H1 (cell line): ENCODE measurements around the gene UBE3B. TPM values are rescaled to one million over a fixed set of nuclear protein-coding genes. Genes with fewer than 3 reads are reported as not detected.

Source experiments
- CTCF ChIA-PET: fragments of 300-600 bp; sonication (Branson Sonifier 250); formaldehyde crosslinking; loops from one replicate; lab custom pipeline; 2021; ENCODE audit not compliant: partially characterized antibody; lab: Charles Lee
- POLR2A ChIA-PET: fragments of 300-600 bp; sonication (Branson Sonifier 250); formaldehyde crosslinking; loops from one replicate; lab custom pipeline; 2021; ENCODE audit warnings: inconsistent platforms; ENCODE audit not compliant: partially characterized antibody; lab: Charles Lee
- DNase-seq, 2 experiments: peaks; one replicate each; pipeline versions ENCODE4 v3.0.0 to v3.0.0-alpha.2; 2010 to 2022; ENCODE audit warnings: low spot score in 2 of 2, low read depth in 1 of 2, mixed read lengths in 1 of 2
- FAIRE-seq: peaks from 2 replicates; lab custom pipeline; 2011; peaks lifted over from hg19 to GRCh38; lab: Jason Lieb, UNC
- H2AFZ ChIP-seq: 2 replicates; pipeline ENCODE4 v1.8.1; 2012; ENCODE audit warnings: low read length, inconsistent platforms
- H2AK5ac ChIP-seq: 2 replicates; pipeline ENCODE4 v1.6.1; 2013; ENCODE audit warnings: low read depth, low read length
- H2BK120ac ChIP-seq: replicated peaks from 2 replicates; pipeline ENCODE3; 2013; ENCODE audit warnings: low read depth, low read length, inconsistent platforms
- H2BK12ac ChIP-seq: 2 replicates; pipeline ENCODE4 v1.6.1; 2013; ENCODE audit warnings: low read depth, low read length
- H2BK15ac ChIP-seq: 2 replicates; pipeline ENCODE4 v1.6.1; 2013; ENCODE audit warnings: low read length
- H2BK20ac ChIP-seq: 2 replicates; pipeline ENCODE4 v1.6.1; 2013; ENCODE audit warnings: low read length
- H2BK5ac ChIP-seq: 2 replicates; pipeline ENCODE4 v1.6.1; 2013; ENCODE audit warnings: low read depth, low read length
- H3K14ac ChIP-seq: 2 replicates; pipeline ENCODE4 v1.6.1; 2013; ENCODE audit warnings: inconsistent platforms; ENCODE audit not compliant: insufficient read length
- H3K18ac ChIP-seq: 2 replicates; pipeline ENCODE4 v1.6.1; 2013; ENCODE audit warnings: low read length; ENCODE audit errors: extremely low read depth
- H3K23ac ChIP-seq: 2 replicates; pipeline ENCODE4 v1.6.1; 2013; ENCODE audit warnings: inconsistent platforms; ENCODE audit not compliant: insufficient read length
- H3K23me2 ChIP-seq: 2 replicates; pipeline ENCODE4 v1.6.1; 2013; ENCODE audit warnings: low read depth, low read length
- H3K27ac ChIP-seq: 2 replicates; pipeline ENCODE4 v1.6.1; 2011; ENCODE audit warnings: low read depth, low read length, inconsistent platforms
- H3K27me3 ChIP-seq, 4 experiments: replicated peaks in 1 of 4; 1 replicate in 1 of 4; 2 replicates in 3 of 4; pipeline versions ENCODE4 v1.6.1 to v1.8.1; 2011 to 2013; ENCODE audit warnings: low read length in 3 of 4, mild to moderate bottlenecking in 3 of 4, inconsistent platforms in 2 of 4, mixed read lengths in 2 of 4, moderate library complexity in 1 of 4; ENCODE audit not compliant: control insufficient read depth in 3 of 4, insufficient read depth in 3 of 4; ENCODE audit errors: extremely low read depth in 1 of 4
- H3K36me3 ChIP-seq, 4 experiments: 2 replicates each; pipeline versions ENCODE4 v1.6.1 to v1.8.1; 2011 to 2013; ENCODE audit warnings: mild to moderate bottlenecking in 4 of 4, low read length in 3 of 4, moderate library complexity in 2 of 4, control low read depth in 1 of 4, inconsistent platforms in 1 of 4; ENCODE audit not compliant: insufficient read depth in 4 of 4, control insufficient read depth in 2 of 4
- H3K4ac ChIP-seq: replicated peaks from 2 replicates; pipeline ENCODE3; 2013; ENCODE audit warnings: low read length, low read depth, mixed read lengths, inconsistent platforms; ENCODE audit not compliant: insufficient read length
- H3K4me1 ChIP-seq, 4 experiments: replicated peaks in 1 of 4; 1 replicate in 1 of 4; 2 replicates in 3 of 4; pipeline versions ENCODE4 v1.6.1 to v1.8.1; 2011 to 2013; ENCODE audit warnings: low read length in 3 of 4, inconsistent platforms in 2 of 4, mixed read lengths in 1 of 4; ENCODE audit not compliant: insufficient read depth in 4 of 4, control insufficient read depth in 3 of 4
- H3K4me2 ChIP-seq, 2 experiments: 2 replicates each; pipeline versions ENCODE4 v1.6.1 to v1.8.1; 2011 to 2013; ENCODE audit warnings: low read depth in 2 of 2, low read length in 2 of 2, control low read depth in 1 of 2, inconsistent platforms in 1 of 2, mild to moderate bottlenecking in 1 of 2; ENCODE audit not compliant: insufficient read depth in 1 of 2
- H3K4me3 ChIP-seq, 4 experiments: fragments of 200-600, 300-600 bp in 1 of 4; sonication (generic), shearing (Covaris generic), sonication (Bioruptor Twin) in 1 of 4; 2 replicates each; pipeline versions ENCODE4 v1.5.1 to v1.8.1; 2011 to 2016; ENCODE audit warnings: low read length in 4 of 4, low read depth in 3 of 4, control low read depth in 2 of 4, inconsistent platforms in 2 of 4, mild to moderate bottlenecking in 2 of 4, mixed read lengths in 1 of 4, moderate library complexity in 1 of 4; ENCODE audit not compliant: insufficient read depth in 2 of 4; ENCODE audit errors: extremely low read depth in 1 of 4
- H3K56ac ChIP-seq: replicated peaks from 2 replicates; pipeline ENCODE3; 2013; ENCODE audit warnings: low read depth, mild to moderate bottlenecking, mixed read lengths, low read length, inconsistent platforms; ENCODE audit not compliant: insufficient read length
- H3K79me1 ChIP-seq: 2 replicates; pipeline ENCODE4 v1.6.1; 2013; ENCODE audit warnings: low read depth, low read length, control low read depth
- H3K79me2 ChIP-seq, 2 experiments: 2 replicates each; pipeline versions ENCODE4 v1.6.1 to v1.8.1; 2012 to 2013; ENCODE audit warnings: low read length in 2 of 2, mild to moderate bottlenecking in 2 of 2, inconsistent platforms in 1 of 2; ENCODE audit not compliant: insufficient read depth in 2 of 2, control insufficient read depth in 1 of 2
- H3K9ac ChIP-seq, 4 experiments: replicated peaks in 1 of 4; 1 replicate in 1 of 4; 2 replicates in 3 of 4; pipeline versions ENCODE4 v1.6.1 to v1.8.1; 2011 to 2013; ENCODE audit warnings: low read depth in 3 of 4, low read length in 3 of 4, control low read depth in 2 of 4, mild to moderate bottlenecking in 2 of 4, moderate library complexity in 2 of 4, inconsistent platforms in 1 of 4; ENCODE audit errors: extremely low read depth in 1 of 4
- H3K9me3 ChIP-seq, 2 experiments: 2 replicates each; pipeline versions ENCODE4 v1.6.1 to v1.8.1; 2012 to 2013; ENCODE audit warnings: mild to moderate bottlenecking in 2 of 2, moderate library complexity in 2 of 2, control low read depth in 1 of 2, inconsistent platforms in 1 of 2, low read depth in 1 of 2, low read length in 1 of 2, mixed read lengths in 1 of 2; ENCODE audit not compliant: insufficient read depth in 2 of 2
- H4K20me1 ChIP-seq, 2 experiments: replicated peaks in 1 of 2; 2 replicates each; pipeline versions ENCODE3 to v1.8.1; 2011 to 2013; ENCODE audit warnings: inconsistent platforms in 2 of 2, low read length in 2 of 2, mild to moderate bottlenecking in 1 of 2; ENCODE audit not compliant: insufficient read depth in 2 of 2, control insufficient read depth in 1 of 2
- H4K5ac ChIP-seq: 2 replicates; pipeline ENCODE4 v1.6.1; 2013; ENCODE audit warnings: low read length, low read depth, mixed read lengths, inconsistent platforms; ENCODE audit not compliant: insufficient read length
- H4K8ac ChIP-seq: 2 replicates; pipeline ENCODE4 v1.8.0; 2013; ENCODE audit warnings: mild to moderate bottlenecking, moderate library complexity, low read length, inconsistent platforms; ENCODE audit not compliant: insufficient read depth; ENCODE audit errors: extremely low read depth
- H4K91ac ChIP-seq: replicated peaks from 2 replicates; pipeline ENCODE3; 2013; ENCODE audit warnings: low read length, mixed read lengths, inconsistent platforms; ENCODE audit not compliant: insufficient read length
- FOSL1 ChIP-seq: IDR thresholded peaks from 2 replicates; pipeline ENCODE4 v1.6.1; 2011; ENCODE audit warnings: mild to moderate bottlenecking, low read depth, low read length, moderate library complexity; ENCODE audit not compliant: insufficient read depth
- KDM5A ChIP-seq: fragments of 200-600 bp; IDR thresholded peaks from 2 replicates; pipeline ENCODE4 v1.7.1; 2012; ENCODE audit warnings: mild to moderate bottlenecking, low read length, inconsistent platforms, mixed read lengths
- SIX5 ChIP-seq: IDR thresholded peaks from 2 replicates; pipeline ENCODE4 v1.6.1; 2011; ENCODE audit warnings: mild to moderate bottlenecking, low read depth, low read length
- ZNF274 ChIP-seq: IDR thresholded peaks from 2 replicates; pipeline ENCODE4 v1.7.0; 2012; ENCODE audit warnings: low read length, borderline replicate concordance; ENCODE audit errors: extremely low read depth
- WGBS, 2 experiments: shearing (Covaris generic) in 1 of 2; methylation state at CpG; one replicate each; pipeline versions ENCODE4 v1.1.6 to v1.1.7; 2013 to 2015; ENCODE audit warnings: low lambda C conversion rate in 2 of 2, mixed read lengths in 2 of 2, inconsistent platforms in 1 of 2, low coverage in 1 of 2, missing lambda C conversion rate in 1 of 2; ENCODE audit not compliant: insufficient replicate concordance in 2 of 2, insufficient coverage in 1 of 2, insufficient read length in 1 of 2; ENCODE audit errors: extremely low coverage in 1 of 2, missing lambda C conversion rate in 1 of 2; 5-methylcytosine and 5-hydroxymethylcytosine counted together
- polyA plus RNA-seq, 7 experiments: library from polyadenylated mRNA; depleted of rRNA in 3 of 7; stranded (reverse) in 5 of 7; unstranded in 2 of 7; fragments of >200 nt in 5 of 7; fragments of 200-250 nt in 2 of 7; gene quantifications; 1 replicate in 5 of 7; 2 replicates in 1 of 7; 4 replicates in 1 of 7; pipeline versions ENCODE4 v1.2.1 to v1.2.3, GENCODE V29; 2011 to 2013; ENCODE audit warnings: missing spikeins in 2 of 7, mixed read lengths in 2 of 7
- total RNA-seq: library from RNA; stranded (reverse); fragmentation: NEBNext Ultra II Directional; extraction: Animal tissue kit (Norgen Biotek cat#: 25700); gene quantifications from 2 replicates; pipeline ENCODE4 v1.2.1, GENCODE V29; 2021

UBE3B gene
- total and polyA plus RNA-seq, 2 of the 8 experiments (the other 6 are each of a cell fraction or from before 2014, with no cell fraction given), result 14.0 to 21.1 TPM

DNA sequence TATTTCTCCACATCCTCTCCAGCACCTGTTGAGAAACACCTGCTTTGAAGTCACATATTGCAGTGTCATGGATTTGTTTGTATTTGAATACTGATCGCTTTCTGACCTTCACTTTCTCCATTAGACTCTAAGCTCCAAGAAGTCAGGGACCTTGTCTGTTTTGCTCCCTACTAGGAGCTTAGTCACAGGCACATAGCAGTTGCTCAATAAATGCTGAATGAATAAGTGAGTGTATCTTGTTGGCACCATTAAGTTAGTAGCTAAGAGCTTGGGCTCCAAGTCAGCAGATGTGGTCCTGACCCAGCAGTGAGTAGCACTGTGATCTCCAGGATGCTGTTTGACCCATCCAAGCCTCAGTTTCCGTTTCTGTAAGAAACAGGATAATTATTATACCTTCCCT is 106.3 kb downstream of the UBE3B start:
- DNase-seq, result no peak
- H2BK20ac ChIP-seq, result no peak overlapping the region

More for the DNA sequence above, 106.3 kb downstream of the UBE3B start:
- Histone ChIP-seq H4K91ac (no peak overlapping the region), H3K79me2 (no peaks in the 10 kb centered on the region), H3K56ac (no peak overlapping the region), H3K23ac (no peak overlapping the region), H3K36me3 (peaks cover 6 to 41% (median 12%) of the 10 kb centered on the region in 4 experiments; a peak in 7 of 8 replicates), H2AK5ac (no peak overlapping the region), H3K4me1 (no peaks in the 10 kb centered on the region), H3K23me2 (no peaks in the 10 kb centered on the region), H2AFZ (no peak overlapping the region), H3K27me3 (no peaks in the 10 kb centered on the region), H3K9ac (no peak overlapping the region), H3K4ac (no peak overlapping the region), H3K9me3 (no peaks in the 10 kb centered on the region), H4K8ac (no peak overlapping the region), H3K4me3 (no peak overlapping the region), H3K79me1 (no peaks in the 10 kb centered on the region; the same call in 1 of the 2 replicates), H4K5ac (no peak overlapping the region), H2BK12ac (no peak overlapping the region), H2BK15ac (no peak overlapping the region; the same call in 1 of the 2 replicates), H4K20me1 (peaks cover 0 to 5% of the 10 kb centered on the region in 2 experiments), H2BK5ac (no peak overlapping the region), H3K14ac (no peak overlapping the region), H3K27ac (no peak overlapping the region), H2BK120ac (no peak overlapping the region), H3K4me2 (no peak overlapping the region), H3K18ac (no peak overlapping the region)
- POLR2A ChIA-PET, result no interaction called here
- no peak for FAIRE-seq
- CTCF ChIA-PET, result interaction anchor here (0.6 to 8.0 kb wide), 5 partner anchors 16 to 282 kb away, joined by 3 to 68 read pairs (median 3); no protein-coding TSS in a partner anchor
- 89% methylated on average over 2 of the region's 2 CpGs; no CpG with 5 or more reads in 1 of the 2 experiments for WGBS, 2 experiments
- TF ChIP-seq SIX5, result no peak
- no peak for TF ChIP-seq KDM5A
- no peak for TF ChIP-seq ZNF274
- TF ChIP-seq FOSL1, result no peak
